DLD1 (cell line): ENCODE measurements around the gene RFX1.
"Not testable (repeated sequence)": the region's sequence is repeated elsewhere in the genome, so short reads cannot be mapped to it uniquely, and the experiment has no call there.

Experiments used
- in situ Hi-C: cut with HindIII; loops from 2 replicates; pipeline ENCODE4 v1.10.0; 2017; ENCODE audit warnings: low sequenced_read_pairs

RFX1 gene

GRCh38 chr19:14006085-14006765, at the start of gene RFX1:
RFX1 (minus strand) TSS chr19:14006320; CDS start chr19:13993843, 12,477 bp downstream.
- in situ Hi-C loops: no loop called here

GRCh38 chr19:14055396-14055795, 49.3 kb upstream of the RFX1 start:
- in situ Hi-C loops: no loop called here

- in situ Hi-C loops: no loop called here
Measured at GRCh38 chr19:14054721-14055120, 48.6 kb upstream of the RFX1 start.

- in situ Hi-C loops: no loop called here
Measured at GRCh38 chr19:14054099-14054498, 48.0 kb upstream of the RFX1 start.

- in situ Hi-C loops: no loop called here
Measured at GRCh38 chr19:14053500-14053899, 47.4 kb upstream of the RFX1 start.

- in situ Hi-C loops: no loop called here
Measured at GRCh38 chr19:14053032-14053431, 46.9 kb upstream of the RFX1 start.

- in situ Hi-C loops: no loop called here
Measured at GRCh38 chr19:14052470-14052869, 46.4 kb upstream of the RFX1 start.

GRCh38 chr19:14051980-14052379, 45.9 kb upstream of the RFX1 start:
- in situ Hi-C loops: no loop called here

GRCh38 chr19:14050961-14051360, 44.8 kb upstream of the RFX1 start:
- in situ Hi-C loops: not testable (repeated sequence)

GRCh38 chr19:14050512-14050911, 44.4 kb upstream of the RFX1 start:
- in situ Hi-C loops: no loop called here

GRCh38 chr19:14048443-14049153, 42.5 kb upstream of the RFX1 start:
- in situ Hi-C loops: no loop called here

GRCh38 chr19:14047866-14048265, 41.7 kb upstream of the RFX1 start:
- in situ Hi-C loops: not testable (repeated sequence)

- in situ Hi-C loops: not testable (repeated sequence)
Measured at GRCh38 chr19:14042659-14043608, 36.8 kb upstream of the RFX1 start.

GRCh38 chr19:14039181-14039580, 33.1 kb upstream of the RFX1 start:
- in situ Hi-C loops: no loop called here

GRCh38 chr19:14035706-14036105, 29.6 kb upstream of the RFX1 start:
- in situ Hi-C loops: no loop called here

- in situ Hi-C loops: not testable (repeated sequence)
Measured at GRCh38 chr19:14035159-14035558, 29.0 kb upstream of the RFX1 start.

- in situ Hi-C loops: no loop called here
Measured at GRCh38 chr19:14033946-14034345, 27.8 kb upstream of the RFX1 start.

- in situ Hi-C loops: no loop called here
Measured at GRCh38 chr19:14031719-14032480, 25.8 kb upstream of the RFX1 start, which contains the start of gene IL27RA. IL27RA (plus strand) TSS chr19:14031762; CDS start chr19:14031873, 111 bp downstream.

GRCh38 chr19:14030997-14031718, 25.0 kb upstream of the RFX1 start:
- in situ Hi-C loops: no loop called here

- in situ Hi-C loops: no loop called here
Measured at GRCh38 chr19:14028901-14029300, 22.8 kb upstream of the RFX1 start.
